Measurements from ENCODE around the gene ZNF57. TPM values are rescaled to one million over a fixed set of nuclear protein-coding genes. Genes with fewer than 3 reads are reported as not detected.

Gene ZNF57
- total and polyA plus RNA-seq, 2 of the 13 experiments (the other 11 are each of a cell fraction or from before 2014, with no cell fraction given): 6.6 to 17.5 TPM

GRCh38 chr19:2900296-2901252 lies at the start of gene ZNF57 (continued):
- TF ChIP-seq ARID3A (IDR thresholded peaks at IDR 0.05; ENCODE audit: low read depth, low read length) (no peak), ZNF547 (CRISPR knock-in tag; IDR thresholded peaks at IDR 0.05) (peak; percentile 73; the same call in 1 of the 2 replicates), EP300 (IDR thresholded peaks at IDR 0.05; ENCODE audit: low read depth in 2 of 2, low read length in 2 of 2) (no peak), EP300 (CRISPR knock-in tag; IDR thresholded peaks at IDR 0.05; ENCODE audit: borderline replicate concordance) (0 out of 2 replicates have a peak, but pooled peaks have one; percentile 25), ZFP41 (CRISPR knock-in tag; IDR thresholded peaks at IDR 0.05; ENCODE audit: borderline replicate concordance) (no peak; the same call in 1 of the 2 replicates), CREBL2 (CRISPR knock-in tag; IDR thresholded peaks at IDR 0.05; ENCODE audit: borderline replicate concordance) (0 out of 2 replicates have a peak, but pooled peaks have one; percentile 58), ZMAT3 (CRISPR knock-in tag; conservative IDR thresholded peaks at IDR 0.05) (0 out of 2 replicates have a peak, but pooled peaks have one; percentile 58), ZNF792 (CRISPR knock-in tag; IDR thresholded peaks at IDR 0.05) (no peak), ZNF773 (CRISPR knock-in tag; IDR thresholded peaks at IDR 0.05; ENCODE audit: borderline replicate concordance) (0 out of 2 replicates have a peak, but pooled peaks have one; percentile 39), PITX1 (CRISPR knock-in tag; IDR thresholded peaks at IDR 0.05) (peak; percentile 78), JDP2 (CRISPR knock-in tag; IDR thresholded peaks at IDR 0.05; ENCODE audit: borderline replicate concordance) (no peak), GLI4 (CRISPR knock-in tag; IDR thresholded peaks at IDR 0.05; ENCODE audit: borderline replicate concordance) (peak; percentile 83; the same call in 1 of the 2 replicates), CTCF (CRISPR knock-in tag; IDR thresholded peaks at IDR 0.05) (0 out of 2 replicates have a peak, but pooled peaks have one; percentile 4), HINFP (CRISPR knock-in tag; IDR thresholded peaks at IDR 0.05; ENCODE audit: low read depth) (peak; percentile 81), JUND (CRISPR knock-in tag; IDR thresholded peaks at IDR 0.05) (peak; percentile 53; the same call in 1 of the 2 replicates), SKIL (CRISPR knock-in tag; IDR thresholded peaks at IDR 0.05; ENCODE audit: borderline replicate concordance) (0 out of 2 replicates have a peak, but pooled peaks have one; percentile 14), ZFP91 (CRISPR knock-in tag; IDR thresholded peaks at IDR 0.05; ENCODE audit: borderline replicate concordance) (peak; percentile 61; the same call in 1 of the 2 replicates)
